ENCODE results near the gene STON1.
"Not testable (repeated sequence)": the region's sequence is repeated elsewhere in the genome, so short reads cannot be mapped to it uniquely, and the experiment has no call there.

The STON1 gene

DNA sequence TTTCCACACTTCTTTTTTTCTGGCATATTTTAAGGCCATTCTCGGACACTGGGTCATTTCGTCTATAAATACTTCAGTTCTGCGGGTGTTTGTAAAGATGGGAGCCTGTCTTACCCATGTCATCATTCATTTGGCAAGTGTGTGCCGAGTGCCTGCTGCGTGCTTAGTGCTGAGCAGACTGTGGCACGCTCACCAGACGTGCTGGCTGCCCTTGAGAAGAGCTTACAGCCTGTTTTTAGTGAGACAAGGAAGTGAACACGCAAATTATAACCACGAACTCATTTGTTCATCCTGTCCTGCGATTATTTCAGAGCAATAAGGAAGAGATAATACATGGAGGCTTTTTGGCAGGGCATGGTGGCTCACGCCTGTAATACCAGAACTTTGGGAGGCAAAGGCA, 10.4 kb upstream of the STON1 start:
- no peak overlapping the region for H2BK12ac ChIP-seq (ENCODE audit: low read length)
- no peak overlapping the region for H2BK15ac ChIP-seq (ENCODE audit: low read length)
- H3K14ac ChIP-seq (ENCODE audit: low read length), result no peak overlapping the region
- H2AK5ac ChIP-seq (ENCODE audit: low read depth, low read length), result no peak overlapping the region
- WGBS, 2 donors (ENCODE audit: extremely low coverage in 2 of 2, insufficient read length in 2 of 2, insufficient replicate concordance in 1 of 2), result no CpG with 5 or more reads among the region's 11 CpGs
- no peak overlapping the region for H4K91ac ChIP-seq (ENCODE audit: low read depth, low read length, poor library complexity)
- H3K27me3 ChIP-seq (ENCODE audit: control insufficient read depth in 3 of 3, insufficient read depth in 3 of 3, low read depth in 1 of 3, low read length in 3 of 3), result no peaks in the 10 kb centered on the region
- no peak overlapping the region for H2BK5ac ChIP-seq (ENCODE audit: low read length)
- no peaks in the 10 kb centered on the region for H3K9me3 ChIP-seq (replicated peaks in 1 of 2; ENCODE audit: control insufficient read depth in 2 of 2, insufficient read depth in 1 of 2, low read depth in 1 of 2, low read length in 2 of 2)
- H4K8ac ChIP-seq (ENCODE audit: low read depth, low read length), result peak overlapping the region; percentile 65
- no peak overlapping the region for H3K27ac ChIP-seq (replicated peaks; ENCODE audit: low read length)
- H3K79me1 ChIP-seq (ENCODE audit: low read depth, low read length), result no peaks in the 10 kb centered on the region
- no peak overlapping the region for H3K4ac ChIP-seq (ENCODE audit: low read length)
- DNase-seq (ENCODE audit: low spot score), result no peak
- H3K18ac ChIP-seq (ENCODE audit: low read length), result no peak overlapping the region
- no peak overlapping the region for H3K9ac ChIP-seq (ENCODE audit: low read depth, low read length, poor library complexity)
- peaks cover 1 to 42% of the 10 kb centered on the region in 2 donors for H3K36me3 ChIP-seq (replicated peaks in 1 of 2; ENCODE audit: control insufficient read depth in 2 of 2, insufficient read depth in 2 of 2, low read length in 2 of 2)
- H2BK120ac ChIP-seq (ENCODE audit: low read depth, low read length), result no peak overlapping the region
- no peaks in the 10 kb centered on the region for H3K4me1 ChIP-seq (ENCODE audit: control insufficient read depth in 2 of 2, insufficient read depth in 1 of 2, low read depth in 1 of 2, low read length in 2 of 2)
- no peak overlapping the region for H3K4me3 ChIP-seq (ENCODE audit: low read length in 2 of 2)
- H3K4me2 ChIP-seq (ENCODE audit: insufficient read depth, low read length, poor library complexity, severe bottlenecking), result no peak overlapping the region
- no peak overlapping the region for H3K23ac ChIP-seq (ENCODE audit: low read depth, low read length, poor library complexity)
- H2AFZ ChIP-seq (ENCODE audit: low read length), result no peak overlapping the region

DNA sequence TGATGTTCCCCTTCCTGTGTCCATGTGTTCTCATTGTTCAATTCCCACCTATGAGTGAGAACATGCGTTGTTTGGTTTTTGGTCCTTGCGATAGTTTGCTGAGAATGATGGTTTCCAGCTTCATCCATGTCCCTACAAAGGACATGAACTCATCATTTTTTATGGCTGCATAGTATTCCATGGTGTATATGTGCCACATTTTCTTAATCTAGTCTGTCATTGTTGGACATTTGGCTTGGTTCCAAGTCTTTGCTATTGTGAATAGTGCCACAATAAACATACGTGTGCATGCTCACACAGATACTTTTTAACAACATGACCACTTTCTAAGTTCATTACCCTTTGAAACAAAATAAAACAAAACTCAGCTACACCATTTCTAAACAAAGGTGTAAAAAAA, 5.2 kb upstream of the STON1 start:
- H3K9ac ChIP-seq (ENCODE audit: low read depth, low read length, poor library complexity); H2AK5ac ChIP-seq (ENCODE audit: low read depth, low read length); H2BK12ac ChIP-seq (ENCODE audit: low read length); H2BK5ac ChIP-seq (ENCODE audit: low read length); H3K79me1 ChIP-seq (ENCODE audit: low read depth, low read length); H2BK120ac ChIP-seq (ENCODE audit: low read depth, low read length); H2BK15ac ChIP-seq (ENCODE audit: low read length); H3K23ac ChIP-seq (ENCODE audit: low read depth, low read length, poor library complexity); H3K14ac ChIP-seq (ENCODE audit: low read length); H3K27me3 ChIP-seq (ENCODE audit: control insufficient read depth in 3 of 3, insufficient read depth in 3 of 3, low read depth in 1 of 3, low read length in 3 of 3); H4K8ac ChIP-seq (ENCODE audit: low read depth, low read length); DNase-seq (ENCODE audit: low spot score); H2AFZ ChIP-seq (ENCODE audit: low read length); H3K18ac ChIP-seq (ENCODE audit: low read length); H3K4me3 ChIP-seq (ENCODE audit: low read length in 2 of 2); H3K4ac ChIP-seq (ENCODE audit: low read length); H3K9me3 ChIP-seq (replicated peaks in 1 of 2; ENCODE audit: control insufficient read depth in 2 of 2, insufficient read depth in 1 of 2, low read depth in 1 of 2, low read length in 2 of 2); H3K27ac ChIP-seq (replicated peaks; ENCODE audit: low read length); H3K4me2 ChIP-seq (ENCODE audit: insufficient read depth, low read length, poor library complexity, severe bottlenecking); H4K91ac ChIP-seq (ENCODE audit: low read depth, low read length, poor library complexity); H3K4me1 ChIP-seq (ENCODE audit: control insufficient read depth in 2 of 2, insufficient read depth in 1 of 2, low read depth in 1 of 2, low read length in 2 of 2): not testable (repeated sequence)
- no CpG with 5 or more reads among the region's 3 CpGs for WGBS, 2 donors (ENCODE audit: extremely low coverage in 2 of 2, insufficient read length in 2 of 2, insufficient replicate concordance in 1 of 2)
- peaks cover 0 to 11% of the 10 kb centered on the region in 2 donors for H3K36me3 ChIP-seq (replicated peaks in 1 of 2; ENCODE audit: control insufficient read depth in 2 of 2, insufficient read depth in 2 of 2, low read length in 2 of 2)

DNA sequence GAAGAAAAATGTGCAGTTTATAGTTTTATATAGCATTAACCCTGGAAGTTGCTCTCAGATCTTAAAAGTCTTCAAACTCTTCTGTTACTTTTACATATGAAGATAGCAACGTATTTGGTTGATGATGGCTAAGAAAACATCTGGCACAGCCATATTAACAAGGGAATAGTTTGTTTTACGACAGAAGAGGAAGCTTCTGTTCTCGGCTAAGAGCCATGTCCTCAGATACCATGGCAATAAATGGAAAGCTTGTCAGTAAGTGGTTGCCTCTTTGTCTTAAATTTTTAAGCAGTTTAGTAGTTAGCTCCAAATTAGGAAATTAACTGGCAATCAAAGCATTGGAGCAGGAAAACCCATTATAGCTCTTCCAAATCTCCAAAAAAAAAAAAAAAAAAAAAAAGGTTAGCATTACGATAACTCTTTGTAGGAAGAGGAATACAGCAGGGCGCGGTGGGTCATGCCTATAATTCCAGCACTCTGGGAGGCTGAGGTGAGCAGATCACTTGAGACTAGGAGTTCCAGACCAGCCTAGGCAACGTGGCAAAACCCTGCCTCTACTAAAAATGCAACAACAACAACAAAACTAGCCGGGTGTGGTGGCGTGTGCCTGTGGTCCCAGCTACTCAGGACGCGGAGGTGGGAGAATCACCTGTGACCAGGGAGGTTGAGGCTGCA, 4.5 kb upstream of the STON1 start:
- Histone ChIP-seq H3K4me1 (ENCODE audit: control insufficient read depth in 2 of 2, insufficient read depth in 1 of 2, low read depth in 1 of 2, low read length in 2 of 2) (peaks cover 8 to 9% of the 10 kb centered on the region in 2 donors), H3K18ac (ENCODE audit: low read length) (no peak overlapping the region), H2BK120ac (ENCODE audit: low read depth, low read length) (no peak overlapping the region), H3K4me2 (ENCODE audit: insufficient read depth, low read length, poor library complexity, severe bottlenecking) (no peak overlapping the region), H2BK5ac (ENCODE audit: low read length) (no peak overlapping the region), H3K27me3 (ENCODE audit: control insufficient read depth in 3 of 3, insufficient read depth in 3 of 3, low read depth in 1 of 3, low read length in 3 of 3) (no peaks in the 10 kb centered on the region), H2BK12ac (ENCODE audit: low read length) (no peak overlapping the region), H2AK5ac (ENCODE audit: low read depth, low read length) (no peak overlapping the region), H3K14ac (ENCODE audit: low read length) (no peak overlapping the region), H3K36me3 (replicated peaks in 1 of 2; ENCODE audit: control insufficient read depth in 2 of 2, insufficient read depth in 2 of 2, low read length in 2 of 2) (peaks cover 0 to 8% of the 10 kb centered on the region in 2 donors), H3K4ac (ENCODE audit: low read length) (no peak overlapping the region), H3K27ac (replicated peaks; ENCODE audit: low read length) (no peak overlapping the region), H4K8ac (ENCODE audit: low read depth, low read length) (no peak overlapping the region), H3K79me1 (ENCODE audit: low read depth, low read length) (peaks cover 1% of the 10 kb centered on the region), H3K9me3 (replicated peaks in 1 of 2; ENCODE audit: control insufficient read depth in 2 of 2, insufficient read depth in 1 of 2, low read depth in 1 of 2, low read length in 2 of 2) (no peaks in the 10 kb centered on the region), H3K4me3 (ENCODE audit: low read length in 2 of 2) (no peak overlapping the region), H3K9ac (ENCODE audit: low read depth, low read length, poor library complexity) (no peak overlapping the region), H3K23ac (ENCODE audit: low read depth, low read length, poor library complexity) (no peak overlapping the region), H4K91ac (ENCODE audit: low read depth, low read length, poor library complexity) (no peak overlapping the region), H2BK15ac (ENCODE audit: low read length) (no peak overlapping the region), H2AFZ (ENCODE audit: low read length) (no peak overlapping the region)
- WGBS, 2 donors (ENCODE audit: extremely low coverage in 2 of 2, insufficient read length in 2 of 2, insufficient replicate concordance in 1 of 2), result no CpG with 5 or more reads among the region's 11 CpGs
- DNase-seq (ENCODE audit: low spot score), result no peak

DNA sequence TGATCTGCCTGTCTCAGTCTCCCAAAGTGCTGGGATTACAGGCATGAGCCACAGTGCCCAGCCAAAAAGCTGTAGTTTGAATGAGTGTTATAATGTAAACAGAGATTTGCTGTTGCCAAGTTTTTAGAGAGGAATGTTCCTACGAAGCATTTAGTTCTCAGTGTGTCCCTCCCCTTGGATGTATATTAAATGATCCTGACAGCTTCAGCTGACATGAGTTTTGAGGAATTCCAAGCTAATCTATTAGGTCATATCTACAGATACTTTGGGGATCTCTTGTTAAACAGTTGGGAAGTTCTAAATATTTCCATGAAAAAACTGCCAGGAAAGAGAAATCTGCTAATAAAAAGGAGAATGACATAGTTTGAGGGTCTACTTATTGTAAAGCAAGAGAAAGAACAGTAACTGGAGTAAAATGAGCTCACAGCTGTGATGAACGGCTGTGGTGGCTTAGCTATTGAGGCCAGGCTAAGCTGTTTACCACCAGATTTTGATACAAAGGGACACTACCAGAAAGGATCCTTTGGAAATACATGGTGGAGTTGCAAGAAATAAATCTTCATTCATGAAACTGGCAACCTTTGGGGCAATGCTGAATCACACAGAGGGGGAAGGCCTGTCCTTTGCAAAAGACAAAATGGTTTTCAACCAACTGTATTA, 2.6 kb upstream of the STON1 start:
- peaks cover 3% of the 10 kb centered on the region for H3K79me1 ChIP-seq (ENCODE audit: low read depth, low read length)
- H3K23ac ChIP-seq (ENCODE audit: low read depth, low read length, poor library complexity), result no peak overlapping the region
- no peak overlapping the region for H3K14ac ChIP-seq (ENCODE audit: low read length)
- no peak overlapping the region for H2AFZ ChIP-seq (ENCODE audit: low read length)
- no peak overlapping the region for H2BK120ac ChIP-seq (ENCODE audit: low read depth, low read length)
- H3K9me3 ChIP-seq (replicated peaks in 1 of 2; ENCODE audit: control insufficient read depth in 2 of 2, insufficient read depth in 1 of 2, low read depth in 1 of 2, low read length in 2 of 2), result no peaks in the 10 kb centered on the region
- no peak overlapping the region for H3K18ac ChIP-seq (ENCODE audit: low read length)
- no peaks in the 10 kb centered on the region for H3K36me3 ChIP-seq (replicated peaks in 1 of 2; ENCODE audit: control insufficient read depth in 2 of 2, insufficient read depth in 2 of 2, low read length in 2 of 2)
- H3K4me2 ChIP-seq (ENCODE audit: insufficient read depth, low read length, poor library complexity, severe bottlenecking), result no peak overlapping the region
- DNase-seq (ENCODE audit: low spot score), result no peak
- no peak overlapping the region for H3K27ac ChIP-seq (replicated peaks; ENCODE audit: low read length)
- no peaks in the 10 kb centered on the region for H3K27me3 ChIP-seq (ENCODE audit: control insufficient read depth in 3 of 3, insufficient read depth in 3 of 3, low read depth in 1 of 3, low read length in 3 of 3)
- H4K91ac ChIP-seq (ENCODE audit: low read depth, low read length, poor library complexity), result no peak overlapping the region
- H2AK5ac ChIP-seq (ENCODE audit: low read depth, low read length), result no peak overlapping the region
- peaks cover 8 to 9% of the 10 kb centered on the region in 2 donors for H3K4me1 ChIP-seq (ENCODE audit: control insufficient read depth in 2 of 2, insufficient read depth in 1 of 2, low read depth in 1 of 2, low read length in 2 of 2)
- no CpG with 5 or more reads among the region's 2 CpGs for WGBS, 2 donors (ENCODE audit: extremely low coverage in 2 of 2, insufficient read length in 2 of 2, insufficient replicate concordance in 1 of 2)
- H3K4ac ChIP-seq (ENCODE audit: low read length), result no peak overlapping the region
- no peak overlapping the region for H3K4me3 ChIP-seq (ENCODE audit: low read length in 2 of 2)
- H3K9ac ChIP-seq (ENCODE audit: low read depth, low read length, poor library complexity), result no peak overlapping the region
- H2BK5ac ChIP-seq (ENCODE audit: low read length), result no peak overlapping the region
- H4K8ac ChIP-seq (ENCODE audit: low read depth, low read length), result no peak overlapping the region
- no peak overlapping the region for H2BK12ac ChIP-seq (ENCODE audit: low read length)
- H2BK15ac ChIP-seq (ENCODE audit: low read length), result no peak overlapping the region

Data from neuronal stem cell (in vitro differentiated cells).